ENCODE measurements around the gene CLGN.

DNA sequence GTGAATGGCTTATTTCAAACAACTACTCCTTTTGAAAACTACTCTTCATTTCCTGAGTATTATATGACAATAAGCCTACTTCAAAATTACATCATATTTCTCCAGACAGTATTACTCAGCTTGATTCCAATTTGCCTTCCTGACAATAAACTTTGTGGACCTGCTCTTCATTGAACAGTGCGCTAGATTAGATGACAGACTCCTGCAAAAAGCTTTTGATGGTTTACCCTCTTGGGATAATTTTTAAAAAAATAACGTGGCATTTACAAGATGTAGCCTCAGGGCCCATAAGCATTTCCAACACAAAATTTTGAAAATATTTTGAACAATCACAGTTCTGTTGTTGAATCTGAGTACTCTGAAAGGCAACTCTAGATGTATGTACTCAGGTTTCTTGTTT, 44.7 kb upstream of the CLGN start:
- TF ChIP-seq POLR2A (IDR thresholded peaks at IDR 0.05; ENCODE audit: low read depth, low read length): no peak
- no peak for TF ChIP-seq POLR2AphosphoS5 (IDR thresholded peaks at IDR 0.05; ENCODE audit: low read depth, low read length)
- no peak for TF ChIP-seq TAF1 (IDR thresholded peaks at IDR 0.05; ENCODE audit: borderline replicate concordance, low read depth, low read length)
